Measurements from ENCODE around the gene ZNF621. TPM values are rescaled to one million over a fixed set of nuclear protein-coding genes. Genes with fewer than 3 reads are reported as not detected.

Gene ZNF621
- total RNA-seq, 1 experiment from 2014 or later: 26.2 TPM

GRCh38 chr3:40572588-40572987 is 47.8 kb downstream of the ZNF621 start:
- Histone ChIP-seq H3K79me2 (ENCODE audit: low read depth) (no peaks in the 10 kb centered on the region), H2AFZ (no peak overlapping the region), H3K9me3 (ENCODE audit: insufficient read depth, low read depth) (no peaks in the 10 kb centered on the region), H4K20me1 (ENCODE audit: insufficient read depth) (no peaks in the 10 kb centered on the region), H3K27ac (no peak overlapping the region), H3K4me1 (replicated peaks; ENCODE audit: insufficient read depth) (no peaks in the 10 kb centered on the region), H3K4me3 (no peak overlapping the region), H3F3A (ENCODE audit: insufficient read depth, low read depth) (no peaks in the 10 kb centered on the region), H3K36me3 (ENCODE audit: low read depth) (no peaks in the 10 kb centered on the region), H3K4me2 (no peak overlapping the region), H3K9me2 (ENCODE audit: insufficient read depth) (no peaks in the 10 kb centered on the region), H3K27me3 (ENCODE audit: insufficient read depth, low read depth) (no peaks in the 10 kb centered on the region)
- intact Hi-C loops (cut with micrococcal nuclease; ENCODE audit: unreplicated experiment): no loop called here
- POLR2A ChIA-PET (ENCODE audit: unreplicated experiment): interaction anchor here (0.6 kb wide), 1 partner anchor 480 kb away, joined by 4 read pairs; no protein-coding TSS in a partner anchor
- no peak for DNase-seq
- CTCF ChIA-PET: no interaction called here
- TF ChIP-seq CTCF (conservative IDR thresholded peaks at IDR 0.05): no peak
- no peak for TF ChIP-seq EZH2 (IDR thresholded peaks at IDR 0.05; ENCODE audit: low read depth)
- no TSS peak for BruUV-seq (replicated peaks)

GRCh38 chr3:40574050-40574449 is 49.3 kb downstream of the ZNF621 start:
- Histone ChIP-seq H3K4me3 (no peak overlapping the region), H3K4me2 (no peak overlapping the region), H3K27ac (no peak overlapping the region), H3K9me3 (ENCODE audit: insufficient read depth, low read depth) (no peaks in the 10 kb centered on the region), H2AFZ (no peak overlapping the region), H3K36me3 (ENCODE audit: low read depth) (no peaks in the 10 kb centered on the region), H3K27me3 (ENCODE audit: insufficient read depth, low read depth) (no peaks in the 10 kb centered on the region), H3F3A (ENCODE audit: insufficient read depth, low read depth) (no peaks in the 10 kb centered on the region), H3K4me1 (replicated peaks; ENCODE audit: insufficient read depth) (no peaks in the 10 kb centered on the region), H3K79me2 (ENCODE audit: low read depth) (no peaks in the 10 kb centered on the region), H3K9me2 (ENCODE audit: insufficient read depth) (no peaks in the 10 kb centered on the region), H4K20me1 (ENCODE audit: insufficient read depth) (no peaks in the 10 kb centered on the region)
- no TSS peak for BruUV-seq (replicated peaks)
- ChIA-PET CTCF (no interaction called here), POLR2A (ENCODE audit: unreplicated experiment) (no interaction called here)
- TF ChIP-seq EZH2 (IDR thresholded peaks at IDR 0.05; ENCODE audit: low read depth) (no peak), CTCF (conservative IDR thresholded peaks at IDR 0.05) (no peak)
- DNase-seq: no peak
- intact Hi-C loops (cut with micrococcal nuclease; ENCODE audit: unreplicated experiment): no loop called here

- Histone ChIP-seq H3K27ac (no peak overlapping the region), H3K9me2 (ENCODE audit: insufficient read depth) (no peaks in the 10 kb centered on the region), H3K79me2 (ENCODE audit: low read depth) (no peaks in the 10 kb centered on the region), H4K20me1 (ENCODE audit: insufficient read depth) (no peaks in the 10 kb centered on the region), H3K9me3 (ENCODE audit: insufficient read depth, low read depth) (no peaks in the 10 kb centered on the region), H3K27me3 (ENCODE audit: insufficient read depth, low read depth) (no peaks in the 10 kb centered on the region), H3F3A (ENCODE audit: insufficient read depth, low read depth) (no peaks in the 10 kb centered on the region), H3K4me2 (no peak overlapping the region), H3K36me3 (ENCODE audit: low read depth) (no peaks in the 10 kb centered on the region), H3K4me1 (replicated peaks; ENCODE audit: insufficient read depth) (no peaks in the 10 kb centered on the region), H2AFZ (no peak overlapping the region), H3K4me3 (no peak overlapping the region)
- no peak for TF ChIP-seq CTCF (conservative IDR thresholded peaks at IDR 0.05)
- no peak for TF ChIP-seq EZH2 (IDR thresholded peaks at IDR 0.05; ENCODE audit: low read depth)
- no TSS peak for BruUV-seq (replicated peaks)
- ChIA-PET POLR2A (ENCODE audit: unreplicated experiment) (no interaction called here), CTCF (no interaction called here)
- no peak for DNase-seq
- intact Hi-C loops (cut with micrococcal nuclease; ENCODE audit: unreplicated experiment): no loop called here
Measured at GRCh38 chr3:40574661-40575060, 49.9 kb downstream of the ZNF621 start.
